HepG2 (cell line): ENCODE data around the gene ZFHX3. TPM values are rescaled to one million over a fixed set of nuclear protein-coding genes. Genes with fewer than 3 reads are reported as not detected.

Source experiments
- ATAC-seq: fragments of 200-7000 bp; cut with Tn5 transposase; 3 replicates; pipeline ENCODE4 v1.9.1; 2020; ENCODE audit warnings: mild to moderate bottlenecking, moderate library complexity
- BruUV-seq: library from RNA; stranded (reverse); fragments of 400-500 nt; replicated peaks from 2 replicates; lab custom pipeline; 2021; lab: Mats Ljungman, UMichigan
- CTCF ChIA-PET: fragments of 300-600 bp; formaldehyde crosslinking; extraction: SDS; loops from one replicate; lab custom pipeline; 2021; ENCODE audit warnings: low total read pairs, inconsistent platforms, low intra/inter-chr PET ratio; lab: Yijun Ruan, JAX
- POLR2A ChIA-PET: fragments of 350-600 bp; sonication (Branson Sonifier 250); formaldehyde crosslinking; loops from one replicate; lab custom pipeline; 2020; ENCODE audit warnings: antibody characterized with exemption, inconsistent platforms; lab: Yijun Ruan, JAX
- DNase-seq: peaks from one replicate; pipeline ENCODE4 v3.0.0-alpha.2; 2015; ENCODE audit warnings: low spot score
- FAIRE-seq: peaks from 3 replicates; lab custom pipeline; 2011; peaks lifted over from hg19 to GRCh38; lab: Jason Lieb, UNC
- H2AFZ ChIP-seq: one replicate; pipeline ENCODE4 v1.6.1; 2011; ENCODE audit warnings: low read length, inconsistent platforms
- H3K27ac ChIP-seq: fragments of 300-600 bp; 3 replicates; pipeline ENCODE4 v1.8.0; 2011; ENCODE audit warnings: mixed run types, mild to moderate bottlenecking, mixed read lengths, low read length, inconsistent platforms; ENCODE audit not compliant: insufficient read depth; ENCODE audit errors: extremely low read length
- H3K27me3 ChIP-seq, 2 experiments: fragments of 200-600 bp in 1 of 2; 2 replicates in 1 of 2; 3 replicates in 1 of 2; pipeline versions ENCODE4 v1.6.0 to v1.8.0; 2011; ENCODE audit warnings: low read length in 2 of 2, mild to moderate bottlenecking in 2 of 2, moderate library complexity in 2 of 2, inconsistent platforms in 1 of 2; ENCODE audit not compliant: insufficient read depth in 2 of 2, control insufficient read depth in 1 of 2
- H3K36me3 ChIP-seq, 2 experiments: fragments of 200-600 bp in 1 of 2; replicated peaks in 1 of 2; 2 replicates in 1 of 2; 3 replicates in 1 of 2; pipeline versions ENCODE4 v1.5.1 to v1.8.0; 2011; ENCODE audit warnings: low read length in 2 of 2, inconsistent platforms in 1 of 2; ENCODE audit not compliant: insufficient read depth in 2 of 2, control insufficient read depth in 1 of 2
- H3K4me1 ChIP-seq: 2 replicates; pipeline ENCODE4 v1.5.1; 2012; ENCODE audit warnings: low read length, inconsistent platforms; ENCODE audit not compliant: insufficient read depth
- H3K4me2 ChIP-seq: 2 replicates; pipeline ENCODE4 v1.6.0; 2011; ENCODE audit warnings: low read depth, low read length, inconsistent platforms
- H3K4me3 ChIP-seq, 3 experiments: fragments of 200-600 bp in 1 of 3; sonication (generic), shearing (Covaris generic) in 1 of 3; replicated peaks in 1 of 3; 2 replicates each; pipeline ENCODE4 v1.5.1; 2011 to 2016; ENCODE audit warnings: low read length in 3 of 3, inconsistent platforms in 2 of 3, low read depth in 2 of 3, mild to moderate bottlenecking in 2 of 3, control low read depth in 1 of 3, mixed read lengths in 1 of 3; ENCODE audit not compliant: insufficient read depth in 1 of 3
- H3K79me2 ChIP-seq: one replicate; pipeline ENCODE4 v1.6.1; 2011; ENCODE audit warnings: low read length, inconsistent platforms; ENCODE audit not compliant: insufficient read depth
- H3K9ac ChIP-seq: 2 replicates; pipeline ENCODE4 v1.6.0; 2011; ENCODE audit warnings: mild to moderate bottlenecking, low read depth, low read length, inconsistent platforms; ENCODE audit not compliant: insufficient read depth
- H3K9me3 ChIP-seq: 2 replicates; pipeline ENCODE4 v1.5.1; 2012; ENCODE audit warnings: mild to moderate bottlenecking, low read length
- H4K20me1 ChIP-seq: 2 replicates; pipeline ENCODE4 v1.6.0; 2011; ENCODE audit warnings: inconsistent platforms, mild to moderate bottlenecking, low read length, moderate library complexity; ENCODE audit not compliant: insufficient read depth
- FIP1L1 ChIP-seq: fragments of 200-400 bp; formaldehyde crosslinking; IDR thresholded peaks from 2 replicates; pipeline ENCODE4 v1.6.1; 2018; ENCODE audit warnings: low read depth, mild to moderate bottlenecking, low read length, moderate library complexity, borderline replicate concordance; ENCODE audit not compliant: insufficient read depth
- GPN1 ChIP-seq: sonication (generic); formaldehyde crosslinking; IDR thresholded peaks from 2 replicates; pipeline ENCODE4 v1.5.1; 2020; ENCODE audit warnings: missing genetic modification reagents, borderline replicate concordance
- HMGA1 ChIP-seq: sonication (generic); formaldehyde crosslinking; conservative IDR thresholded peaks from 2 replicates; pipeline ENCODE4 v1.4.0; 2020; ENCODE audit warnings: missing genetic modification reagents
- JUND ChIP-seq: sonication (generic); formaldehyde crosslinking; IDR thresholded peaks from 2 replicates; pipeline ENCODE4 v1.8.0; 2022; ENCODE audit warnings: mild to moderate bottlenecking, missing genetic modification reagents
- MIER3 ChIP-seq: IDR thresholded peaks from 2 replicates; pipeline ENCODE4 v1.6.1; 2016; ENCODE audit warnings: missing compliant biosample characterization, borderline replicate concordance
- RXRB ChIP-seq: IDR thresholded peaks from 2 replicates; pipeline ENCODE4 v1.6.1; 2016; ENCODE audit warnings: borderline replicate concordance, missing genetic modification reagents, missing compliant biosample characterization
- ZBTB26 ChIP-seq: IDR thresholded peaks from 2 replicates; pipeline ENCODE4 v1.6.1; 2016; ENCODE audit warnings: missing compliant biosample characterization, missing genetic modification reagents, borderline replicate concordance
- ZNF772 ChIP-seq: sonication (generic); formaldehyde crosslinking; IDR thresholded peaks from 2 replicates; pipeline ENCODE4 v1.5.0; 2020; ENCODE audit warnings: mild to moderate bottlenecking, missing genetic modification reagents
- WGBS: methylation state at CpG from one replicate; pipeline ENCODE4 v1.1.6; 2017; ENCODE audit warnings: low lambda C conversion rate; 5-methylcytosine and 5-hydroxymethylcytosine counted together
- in situ Hi-C: cut with HindIII; loops from 2 replicates; pipeline ENCODE4 v1.10.0; 2017; ENCODE audit warnings: low pct_unique_long_range_greater_than_20kb; ENCODE audit not compliant: extremely low pct_ligation_motif_present
- intact Hi-C: fragments of 100-400 bp; cut with micrococcal nuclease; formaldehyde crosslinking; loops from one replicate; pipeline ENCODE4 v1.10.0; 2022; ENCODE audit not compliant: unreplicated experiment
- polyA plus RNA-seq, 8 experiments: library from polyadenylated mRNA; depleted of rRNA in 3 of 8; stranded (reverse) in 7 of 8; unstranded in 1 of 8; fragments of >200 nt; fragmentation: Illumina TruSeq in 4 of 8; extraction: Trizol in 4 of 8; gene quantifications; 2 replicates each; pipeline versions ENCODE4 v1.2.1 to v1.2.3, GENCODE V29; 2011 to 2016; ENCODE audit warnings: low read depth in 4 of 8, missing spikeins in 1 of 8, mixed read lengths in 1 of 8; ENCODE audit not compliant: insufficient read depth in 1 of 8
- total RNA-seq, 5 experiments: library from RNA; depleted of rRNA; stranded (reverse); fragments of >200 nt; fragmentation: Illumina TruSeq; extraction: Trizol; gene quantifications; 2 replicates each; pipeline ENCODE4 v1.2.3, GENCODE V29; 2016; ENCODE audit warnings: low read depth in 1 of 5

ZFHX3 gene
- total and polyA plus RNA-seq, 2 of the 13 experiments (the other 11 are each of a cell fraction or from before 2014, with no cell fraction given): 5.0 to 6.0 TPM

GRCh38 chr16:72969812-72970211, 78.1 kb downstream of the ZFHX3 start (continued):
- TF ChIP-seq MIER3 (CRISPR knock-in tag) (no peak), RXRB (CRISPR knock-in tag) (no peak)

GRCh38 chr16:72969146-72969545, 78.8 kb downstream of the ZFHX3 start:
- H2AFZ ChIP-seq: no peak overlapping the region
- intact Hi-C loops: loop anchor here (10.0 kb wide), 1 partner anchor 226 kb away; no protein-coding TSS in a partner anchor
- peaks cover 50% of the 10 kb centered on the region for H3K79me2 ChIP-seq
- 93% methylated on average over 7 of the region's 7 CpGs for WGBS
- peaks cover 23% of the 10 kb centered on the region for H3K4me1 ChIP-seq
- H3K4me2 ChIP-seq: no peak overlapping the region
- DNase-seq (no peak), ATAC-seq (no peak), FAIRE-seq (no peak)
- no peaks in the 10 kb centered on the region for H3K9me3 ChIP-seq
- TF ChIP-seq ZBTB26 (CRISPR knock-in tag) (no peak), HMGA1 (CRISPR knock-in tag) (no peak), JUND (CRISPR knock-in tag) (no peak), GPN1 (CRISPR knock-in tag) (no peak), FIP1L1 (no peak), ZNF772 (CRISPR knock-in tag) (no peak)
- in situ Hi-C loops: no loop called here
- H3K27ac ChIP-seq: no peak overlapping the region
- no TSS peak for BruUV-seq
- H3K4me3 ChIP-seq: no peak overlapping the region
- H4K20me1 ChIP-seq: peaks cover 12% of the 10 kb centered on the region; the same call in 1 of the 2 replicates
- no peak overlapping the region for H3K9ac ChIP-seq
- no peaks in the 10 kb centered on the region for H3K27me3 ChIP-seq
- ChIA-PET CTCF (no interaction called here), POLR2A (no interaction called here)
- H3K36me3 ChIP-seq: peaks cover 3 to 23% of the 10 kb centered on the region in 2 experiments; a peak in 3 of 5 replicates
